ENCODE measurements around the gene GAA. TPM values are rescaled to one million over a fixed set of nuclear protein-coding genes. Genes with fewer than 3 reads are reported as not detected.
A peak's percentile ranks its signal among the peaks of the same experiment; 100 is the strongest.

Gene GAA
- total and polyA plus RNA-seq, 12 donors, result 5.6 to 170 (median 90.5) TPM

- Histone ChIP-seq H3K4me3 (no peak overlapping the region), H3K4me1 (replicated peaks in 1 of 2) (no peaks in the 10 kb centered on the region), H3K36me3 (replicated peaks in 1 of 2) (peaks cover 0 to 5% of the 10 kb centered on the region in 2 donors), H3K27me3 (no peaks in the 10 kb centered on the region), H3K27ac (no peak overlapping the region), H3K9me3 (replicated peaks in 1 of 3) (no peaks in the 10 kb centered on the region)
- 89 to 95% (median 92%) methylated on average over 14 to 21 of the region's 21 CpGs for WGBS, 4 donors
- no peak for TF ChIP-seq POLR2A (IDR thresholded peaks at IDR 0.05)
- no peak for TF ChIP-seq CTCF (IDR thresholded peaks at IDR 0.05)
- peak in 1 of 7 donors; percentile 10 for DNase-seq
- intact Hi-C loops (cut with DNase I), result no loop called here
Observed at GRCh38 chr17:80110927-80111701, 9.7 kb downstream of the GAA start.

GRCh38 chr17:80111702-80112470, 10.5 kb downstream of the GAA start:
- Histone ChIP-seq H3K27ac (no peak overlapping the region), H3K9me3 (replicated peaks in 1 of 3) (no peaks in the 10 kb centered on the region), H3K4me3 (no peak overlapping the region), H3K36me3 (replicated peaks in 1 of 2) (peaks cover 0 to 5% of the 10 kb centered on the region in 2 donors), H3K27me3 (no peaks in the 10 kb centered on the region), H3K4me1 (replicated peaks in 1 of 2) (no peaks in the 10 kb centered on the region)
- 86 to 93% (median 92%) methylated on average over 11 to 26 of the region's 26 CpGs for WGBS, 4 donors
- TF ChIP-seq CTCF (IDR thresholded peaks at IDR 0.05) (no peak), POLR2A (IDR thresholded peaks at IDR 0.05) (no peak)
- intact Hi-C loops (cut with DNase I), result no loop called here
- peak in 1 of 7 donors; percentile 9 for DNase-seq

DNA sequence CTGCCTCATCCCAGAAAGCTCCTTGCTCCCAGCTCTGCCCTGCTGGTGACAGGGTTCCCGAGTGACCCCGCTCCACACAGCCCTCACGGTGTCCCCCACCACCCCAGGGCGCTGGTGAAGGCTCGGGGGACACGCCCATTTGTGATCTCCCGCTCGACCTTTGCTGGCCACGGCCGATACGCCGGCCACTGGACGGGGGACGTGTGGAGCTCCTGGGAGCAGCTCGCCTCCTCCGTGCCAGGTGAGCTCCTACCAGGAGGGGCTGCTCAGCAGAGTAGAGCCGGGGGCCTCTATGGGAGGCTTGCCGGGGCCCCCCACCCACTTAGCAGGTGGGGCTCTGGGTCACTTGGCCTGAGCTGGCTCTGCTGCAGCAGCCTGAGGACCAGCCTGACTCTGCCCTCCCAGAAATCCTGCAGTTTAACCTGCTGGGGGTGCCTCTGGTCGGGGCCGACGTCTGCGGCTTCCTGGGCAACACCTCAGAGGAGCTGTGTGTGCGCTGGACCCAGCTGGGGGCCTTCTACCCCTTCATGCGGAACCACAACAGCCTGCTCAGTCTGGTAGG, 11.2 kb downstream of the GAA start:
- intact Hi-C loops (cut with DNase I), result no loop called here
- Histone ChIP-seq H3K4me1 (replicated peaks in 1 of 2) (no peaks in the 10 kb centered on the region), H3K27ac (no peak overlapping the region), H3K36me3 (replicated peaks in 1 of 2) (peaks cover 0 to 5% of the 10 kb centered on the region in 2 donors), H3K27me3 (no peaks in the 10 kb centered on the region), H3K9me3 (replicated peaks in 1 of 3) (no peaks in the 10 kb centered on the region), H3K4me3 (no peak overlapping the region)
- DNase-seq, result peak in 1 of 7 donors; percentile 10
- WGBS, 4 donors, result 95 to 100% (median 96%) methylated on average over 2 to 24 of the region's 24 CpGs
- TF ChIP-seq POLR2A (IDR thresholded peaks at IDR 0.05) (no peak), CTCF (IDR thresholded peaks at IDR 0.05) (no peak)

DNA sequence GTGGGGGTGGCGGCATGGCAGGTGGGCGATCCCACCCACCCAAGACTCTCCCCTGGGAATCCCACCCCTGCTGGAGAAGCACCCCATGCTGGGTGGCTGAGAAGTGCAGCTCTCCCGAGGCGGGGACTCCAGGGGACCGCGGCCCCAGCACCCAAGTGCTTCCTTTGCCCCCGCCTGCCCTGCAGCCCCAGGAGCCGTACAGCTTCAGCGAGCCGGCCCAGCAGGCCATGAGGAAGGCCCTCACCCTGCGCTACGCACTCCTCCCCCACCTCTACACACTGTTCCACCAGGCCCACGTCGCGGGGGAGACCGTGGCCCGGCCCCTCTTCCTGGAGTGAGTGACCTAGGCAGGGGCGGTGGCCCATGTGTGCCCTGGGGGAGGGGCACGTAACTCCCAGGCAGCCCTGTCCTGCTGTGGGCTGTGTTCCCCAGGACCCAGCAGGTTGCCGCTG, 11.7 kb downstream of the GAA start:
- peak in 1 of 7 donors; percentile 13 for DNase-seq

More for the DNA sequence above, 11.7 kb downstream of the GAA start:
- Histone ChIP-seq H3K4me3 (no peak overlapping the region), H3K36me3 (replicated peaks in 1 of 2) (peaks cover 0 to 5% of the 10 kb centered on the region in 2 donors), H3K4me1 (replicated peaks in 1 of 2) (no peaks in the 10 kb centered on the region), H3K27ac (no peak overlapping the region), H3K27me3 (no peaks in the 10 kb centered on the region), H3K9me3 (replicated peaks in 1 of 3) (no peaks in the 10 kb centered on the region)
- TF ChIP-seq POLR2A (IDR thresholded peaks at IDR 0.05) (no peak), CTCF (IDR thresholded peaks at IDR 0.05) (no peak)
- 85 to 100% (median 92%) methylated on average over 2 to 20 of the region's 20 CpGs for WGBS, 4 donors
- intact Hi-C loops (cut with DNase I), result no loop called here
